Measurements from ENCODE around the gene EXO1. TPM values are rescaled to one million over a fixed set of nuclear protein-coding genes. Genes with fewer than 3 reads are reported as not detected.

EXO1 gene
- total and polyA plus RNA-seq, 2 donors (not counting 1 experiment from before 2014, with no cell fraction given): 0.73 to 1.2 TPM

DNA sequence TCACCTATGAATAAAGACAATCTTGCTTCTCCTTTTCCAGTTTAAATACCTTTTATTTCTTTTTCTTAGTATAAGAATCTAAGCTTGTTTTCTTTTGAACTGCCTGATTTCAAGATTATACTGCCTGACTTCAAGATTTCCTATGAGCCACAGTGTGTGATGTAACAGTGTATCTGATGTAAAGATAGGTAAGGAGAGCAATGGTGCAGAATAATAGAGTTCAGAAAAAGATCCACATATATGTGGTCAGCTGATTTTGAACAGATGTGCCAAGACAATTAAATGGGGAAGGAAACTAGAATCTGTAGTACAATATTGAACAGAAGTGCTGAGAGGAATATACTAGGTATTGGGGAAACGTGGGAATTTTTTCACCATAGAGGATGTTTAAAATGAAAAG, 21.0 kb downstream of the EXO1 start:
- no CpG with 5 or more reads among the region's 1 CpG for WGBS (ENCODE audit: insufficient coverage)
- no peak for ATAC-seq (ENCODE audit: low read depth)
- H3K4me3 Mint-ChIP-seq: no peak overlapping the region
- Histone ChIP-seq H3K9me3 (ENCODE audit: control extremely low read depth in 1 of 3, control insufficient read depth in 2 of 3, insufficient read depth in 1 of 3, low read length in 2 of 3) (no peaks in the 10 kb centered on the region), H3K4me1 (ENCODE audit: control insufficient read depth in 2 of 2, insufficient read depth in 2 of 2, low read length in 2 of 2) (no peaks in the 10 kb centered on the region), H3K79me2 (ENCODE audit: control insufficient read depth, insufficient read depth, low read length) (no peaks in the 10 kb centered on the region), H2AFZ (ENCODE audit: insufficient read depth, low read depth, low read length, poor library complexity, severe bottlenecking) (no peak overlapping the region), H3K4me3 (ENCODE audit: control extremely low read depth in 1 of 5, extremely low read depth in 1 of 5, insufficient read depth in 1 of 5, low read depth in 2 of 5, low read length in 4 of 5) (no peak overlapping the region), H3K4me2 (replicated peaks; ENCODE audit: low read depth, low read length, poor library complexity, severe bottlenecking) (no peak overlapping the region), H3K27ac (ENCODE audit: low read length in 2 of 2) (no peak overlapping the region), H3K36me3 (replicated peaks in 1 of 2; ENCODE audit: control extremely low read depth in 1 of 2, control insufficient read depth in 1 of 2, extremely low read depth in 1 of 2, insufficient read depth in 2 of 2, low read length in 1 of 2) (peaks cover 0 to 1% of the 10 kb centered on the region in 2 experiments), H4K20me1 (ENCODE audit: control insufficient read depth, insufficient read depth, low read length, poor library complexity, severe bottlenecking) (no peaks in the 10 kb centered on the region), H3K9ac (ENCODE audit: low read length) (no peak overlapping the region), H3K27me3 (replicated peaks in 1 of 4; ENCODE audit: control extremely low read depth in 1 of 4, control insufficient read depth in 3 of 4, insufficient read depth in 4 of 4, low read length in 3 of 4) (no peaks in the 10 kb centered on the region)
- no peaks in the 10 kb centered on the region for H3K4me1 Mint-ChIP-seq
- H3K27ac Mint-ChIP-seq: no peak overlapping the region
- POLR2A ChIA-PET: no interaction called here
- intact Hi-C loops (cut with micrococcal nuclease): no loop called here
- TF ChIP-seq, protein P1, sequence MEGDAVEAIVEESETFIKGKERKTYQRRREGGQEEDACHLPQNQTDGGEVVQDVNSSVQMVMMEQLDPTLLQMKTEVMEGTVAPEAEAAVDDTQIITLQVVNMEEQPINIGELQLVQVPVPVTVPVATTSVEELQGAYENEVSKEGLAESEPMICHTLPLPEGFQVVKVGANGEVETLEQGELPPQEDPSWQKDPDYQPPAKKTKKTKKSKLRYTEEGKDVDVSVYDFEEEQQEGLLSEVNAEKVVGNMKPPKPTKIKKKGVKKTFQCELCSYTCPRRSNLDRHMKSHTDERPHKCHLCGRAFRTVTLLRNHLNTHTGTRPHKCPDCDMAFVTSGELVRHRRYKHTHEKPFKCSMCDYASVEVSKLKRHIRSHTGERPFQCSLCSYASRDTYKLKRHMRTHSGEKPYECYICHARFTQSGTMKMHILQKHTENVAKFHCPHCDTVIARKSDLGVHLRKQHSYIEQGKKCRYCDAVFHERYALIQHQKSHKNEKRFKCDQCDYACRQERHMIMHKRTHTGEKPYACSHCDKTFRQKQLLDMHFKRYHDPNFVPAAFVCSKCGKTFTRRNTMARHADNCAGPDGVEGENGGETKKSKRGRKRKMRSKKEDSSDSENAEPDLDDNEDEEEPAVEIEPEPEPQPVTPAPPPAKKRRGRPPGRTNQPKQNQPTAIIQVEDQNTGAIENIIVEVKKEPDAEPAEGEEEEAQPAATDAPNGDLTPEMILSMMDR (IDR thresholded peaks at IDR 0.05): no peak
- TF ChIP-seq EZH2 (IDR thresholded peaks at IDR 0.05; ENCODE audit: borderline replicate concordance, insufficient read depth, low read depth, low read length, poor library complexity, severe bottlenecking): no peak
- CTCF ChIA-PET: interaction anchor here (1.0 kb wide), 1 partner anchor 27 kb away, joined by 3 read pairs; no protein-coding TSS in a partner anchor
- DNase-seq: no peak
- no peaks in the 10 kb centered on the region for H3K27me3 Mint-ChIP-seq
- no peaks in the 10 kb centered on the region for H3K9me3 Mint-ChIP-seq (ENCODE audit: insufficient read depth)

DNA sequence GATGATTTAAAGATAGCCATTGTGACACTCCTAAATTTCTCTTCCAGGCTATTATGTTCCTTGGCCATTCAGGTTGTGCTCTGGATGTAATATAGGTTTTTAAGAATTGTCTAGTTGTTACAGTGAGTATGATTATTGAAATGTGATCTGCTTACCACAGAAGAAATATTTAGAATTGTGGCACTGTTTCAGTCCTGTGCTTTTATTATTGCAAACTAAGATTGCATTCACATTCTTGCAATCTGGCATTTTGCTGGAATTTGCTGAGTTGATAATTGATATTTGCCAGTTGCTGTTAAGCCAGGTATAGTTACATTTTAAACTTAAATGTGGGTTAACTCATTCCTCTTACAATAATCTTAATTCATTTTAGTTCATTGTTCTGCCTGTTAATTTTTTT, 22.3 kb downstream of the EXO1 start:
- no peak for DNase-seq
- Histone ChIP-seq H4K20me1 (ENCODE audit: control insufficient read depth, insufficient read depth, low read length, poor library complexity, severe bottlenecking) (no peaks in the 10 kb centered on the region), H3K36me3 (replicated peaks in 1 of 2; ENCODE audit: control extremely low read depth in 1 of 2, control insufficient read depth in 1 of 2, extremely low read depth in 1 of 2, insufficient read depth in 2 of 2, low read length in 1 of 2) (no peaks in the 10 kb centered on the region), H3K27ac (ENCODE audit: low read length in 2 of 2) (no peak overlapping the region), H3K79me2 (ENCODE audit: control insufficient read depth, insufficient read depth, low read length) (no peaks in the 10 kb centered on the region), H3K4me2 (replicated peaks; ENCODE audit: low read depth, low read length, poor library complexity, severe bottlenecking) (no peak overlapping the region), H3K9me3 (ENCODE audit: control extremely low read depth in 1 of 3, control insufficient read depth in 2 of 3, insufficient read depth in 1 of 3, low read length in 2 of 3) (no peaks in the 10 kb centered on the region), H2AFZ (ENCODE audit: insufficient read depth, low read depth, low read length, poor library complexity, severe bottlenecking) (no peak overlapping the region), H3K4me3 (ENCODE audit: control extremely low read depth in 1 of 5, extremely low read depth in 1 of 5, insufficient read depth in 1 of 5, low read depth in 2 of 5, low read length in 4 of 5) (no peak overlapping the region), H3K9ac (ENCODE audit: low read length) (no peak overlapping the region), H3K27me3 (replicated peaks in 1 of 4; ENCODE audit: control extremely low read depth in 1 of 4, control insufficient read depth in 3 of 4, insufficient read depth in 4 of 4, low read length in 3 of 4) (no peaks in the 10 kb centered on the region), H3K4me1 (ENCODE audit: control insufficient read depth in 2 of 2, insufficient read depth in 2 of 2, low read length in 2 of 2) (no peaks in the 10 kb centered on the region)
- no peak overlapping the region for H3K27ac Mint-ChIP-seq
- ChIA-PET POLR2A (no interaction called here), CTCF (no interaction called here)
- no peaks in the 10 kb centered on the region for H3K4me1 Mint-ChIP-seq
- ATAC-seq (ENCODE audit: low read depth): no peak
- intact Hi-C loops (cut with micrococcal nuclease): no loop called here
- no peak overlapping the region for H3K4me3 Mint-ChIP-seq
- H3K9me3 Mint-ChIP-seq (ENCODE audit: insufficient read depth): no peaks in the 10 kb centered on the region
- no peaks in the 10 kb centered on the region for H3K27me3 Mint-ChIP-seq
- no peak for TF ChIP-seq EZH2 (IDR thresholded peaks at IDR 0.05; ENCODE audit: borderline replicate concordance, insufficient read depth, low read depth, low read length, poor library complexity, severe bottlenecking)
- TF ChIP-seq, protein P1 (IDR thresholded peaks at IDR 0.05): no peak

Data from B cell (primary cell).